Hematopoietic multipotent progenitor cell treated with erythropoietin and hydrocortisone succinate and interleukin-3 and kit ligand, for 6 days (in vitro differentiated cells): Measurements from ENCODE around the gene TMED7.

Experiments used
- DNase-seq: peaks from one replicate; pipeline ENCODE4 v3.0.0-alpha.2; 2015

Gene TMED7

GRCh38 chr5:115579747-115580173, 46.1 kb downstream of the TMED7 start:
- DNase-seq, result no peak

DNA sequence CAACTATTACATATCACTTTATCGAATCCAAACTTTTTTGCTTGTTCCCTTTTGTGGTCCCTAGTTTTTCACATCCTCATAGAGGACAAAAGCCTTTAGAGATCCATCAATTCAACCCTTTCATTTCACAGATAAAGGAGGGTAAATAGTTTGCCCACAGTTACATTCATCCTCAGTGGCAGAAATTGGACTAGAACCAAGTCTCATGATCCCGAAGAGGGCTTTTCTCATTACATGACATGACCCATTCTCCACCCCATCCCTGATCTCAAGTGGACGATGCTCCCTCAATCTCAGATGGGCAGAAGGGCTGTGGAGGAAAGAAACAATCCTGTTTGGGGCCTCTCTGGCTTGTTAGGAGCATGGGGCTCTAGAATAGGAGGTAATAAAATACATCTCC, 46.6 kb downstream of the TMED7 start:
- no peak for DNase-seq

GRCh38 chr5:115578657-115579056, 47.2 kb downstream of the TMED7 start:
- no peak for DNase-seq

- DNase-seq, result no peak
Observed at GRCh38 chr5:115577741-115578140, 48.1 kb downstream of the TMED7 start.

- no peak for DNase-seq
Observed at GRCh38 chr5:115577329-115577728, 48.5 kb downstream of the TMED7 start.

GRCh38 chr5:115575167-115576070, 50.4 kb downstream of the TMED7 start:
- no peak for DNase-seq

DNA sequence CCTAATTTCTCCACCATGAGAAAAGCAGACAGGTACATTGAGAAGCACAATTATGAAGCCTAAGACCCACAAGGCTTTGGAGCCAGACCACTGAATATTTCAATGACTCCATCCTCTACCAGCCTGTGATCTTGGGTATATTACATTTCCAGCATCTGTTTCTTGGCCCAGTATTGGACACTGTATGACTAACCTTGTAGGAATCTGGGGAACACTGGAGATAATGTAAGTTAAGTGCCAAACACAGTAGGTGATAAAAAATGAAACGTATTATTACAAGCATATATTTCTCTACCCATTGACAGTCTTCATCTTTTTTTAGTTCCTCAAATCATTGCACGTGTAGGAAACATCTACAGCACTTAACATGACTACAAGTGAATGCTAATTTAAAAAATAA, 52.7 kb downstream of the TMED7 start:
- no peak for DNase-seq

- DNase-seq, result no peak
Observed at GRCh38 chr5:115571441-115571878, 54.4 kb downstream of the TMED7 start.

GRCh38 chr5:115568668-115569067, 57.2 kb downstream of the TMED7 start:
- DNase-seq, result no peak

DNA sequence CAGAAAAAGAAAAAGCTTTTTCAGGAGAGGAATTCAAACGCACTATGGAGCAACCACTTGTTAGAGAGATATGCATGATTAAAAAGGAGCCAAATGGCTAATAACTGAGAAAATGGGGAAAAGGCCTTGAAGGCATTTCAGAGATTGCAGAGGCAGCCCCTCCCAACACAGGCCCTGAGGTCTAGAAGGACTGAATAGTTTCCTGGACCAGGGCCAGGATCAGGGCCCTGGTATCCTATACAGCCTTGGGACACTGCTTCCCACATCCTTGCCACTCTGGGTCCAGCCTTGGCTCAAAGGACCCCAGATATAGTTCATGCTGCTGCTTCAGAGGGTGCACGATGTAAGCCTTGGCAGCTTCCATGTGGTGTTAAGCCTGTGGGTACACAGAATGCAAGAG, 60.6 kb downstream of the TMED7 start:
- no peak for DNase-seq
